D721Med (cell line): ENCODE measurements around the gene FAM83C.

Experiments used
- DNase-seq: peaks from one replicate; pipeline ENCODE4 v3.0.0; 2011; ENCODE audit warnings: low spot score; ENCODE audit not compliant: insufficient read length
- FAIRE-seq: peaks from 2 replicates; lab custom pipeline; 2011; peaks lifted over from hg19 to GRCh38; lab: Jason Lieb, UNC
- CTCF ChIP-seq: IDR thresholded peaks from 2 replicates; pipeline ENCODE4 v1.5.1; 2012; ENCODE audit warnings: mild to moderate bottlenecking, control low read depth; ENCODE audit not compliant: insufficient read depth; ENCODE audit errors: missing control alignments

Gene FAM83C

DNA sequence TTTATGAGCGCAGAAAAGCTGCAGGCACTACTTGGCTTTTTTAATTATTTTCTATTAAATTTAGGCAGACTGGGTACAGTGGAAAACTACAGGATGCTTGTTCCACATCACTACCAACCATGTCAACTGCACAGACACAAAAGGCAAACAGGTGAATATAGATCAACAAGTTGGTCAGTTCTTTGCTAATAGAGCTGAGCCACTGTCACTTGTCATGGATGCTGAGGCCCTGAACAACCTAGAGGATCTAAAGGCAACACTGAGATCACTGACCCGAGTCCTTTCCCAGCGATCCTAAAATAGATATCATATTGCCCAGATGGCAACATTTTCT is 34.5 kb upstream of the FAM83C start:
- FAIRE-seq (no peak), DNase-seq (no peak)
- TF ChIP-seq CTCF: no peak

- DNase-seq (no peak), FAIRE-seq (no peak)
- no peak for TF ChIP-seq CTCF
Observed at GRCh38 chr20:35326021-35326739, 34.0 kb upstream of the FAM83C start.

DNA sequence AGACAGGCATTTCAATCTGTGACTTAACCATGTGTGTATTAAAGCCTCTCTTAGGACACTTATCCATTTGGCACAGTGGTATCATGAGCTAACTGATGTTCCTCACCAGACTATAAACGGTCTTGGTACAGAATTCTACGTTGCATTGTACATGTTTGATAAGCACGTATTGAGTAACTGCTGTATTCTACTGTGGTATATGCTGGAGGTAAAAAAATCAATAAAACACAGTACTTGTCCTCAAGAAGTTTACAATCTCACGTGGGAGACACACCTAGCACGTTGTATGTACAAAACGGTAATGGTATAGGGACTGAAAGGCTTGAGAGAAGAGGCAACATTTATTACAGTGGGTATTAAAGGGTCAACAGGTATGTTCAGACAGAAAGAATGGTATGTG is 33.2 kb upstream of the FAM83C start:
- FAIRE-seq (no peak), DNase-seq (no peak)
- TF ChIP-seq CTCF: no peak

GRCh38 chr20:35320396-35321126 is 28.3 kb upstream of the FAM83C start:
- no peak for FAIRE-seq

DNA sequence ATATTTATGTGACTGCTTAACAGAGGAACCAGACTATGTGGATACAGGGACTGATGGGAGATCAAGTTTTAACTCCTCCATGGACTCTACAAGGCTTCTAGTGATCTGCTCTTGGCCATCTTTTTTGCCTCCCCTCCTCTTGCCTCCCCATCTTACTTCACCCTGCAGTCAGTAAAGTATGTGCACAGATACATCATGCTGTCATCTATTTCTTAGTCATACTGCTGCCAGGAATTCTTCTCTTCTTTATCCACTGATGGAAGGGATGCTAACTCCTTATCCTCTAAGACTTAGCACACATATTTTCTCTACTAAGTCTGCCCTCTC is 27.6 kb upstream of the FAM83C start:
- DNase-seq (no peak), FAIRE-seq (no peak)
- no peak for TF ChIP-seq CTCF

More at GRCh38 chr20:35320396-35321126, 28.3 kb upstream of the FAM83C start:
- DNase-seq: no peak
- TF ChIP-seq CTCF: no peak

- no peak for FAIRE-seq
- no peak for DNase-seq
Observed at GRCh38 chr20:35319192-35319870, 27.1 kb upstream of the FAM83C start.

More at GRCh38 chr20:35319192-35319870, 27.1 kb upstream of the FAM83C start:
- no peak for TF ChIP-seq CTCF
